Measurements from ENCODE around the gene LYVE1.

Gene LYVE1

DNA sequence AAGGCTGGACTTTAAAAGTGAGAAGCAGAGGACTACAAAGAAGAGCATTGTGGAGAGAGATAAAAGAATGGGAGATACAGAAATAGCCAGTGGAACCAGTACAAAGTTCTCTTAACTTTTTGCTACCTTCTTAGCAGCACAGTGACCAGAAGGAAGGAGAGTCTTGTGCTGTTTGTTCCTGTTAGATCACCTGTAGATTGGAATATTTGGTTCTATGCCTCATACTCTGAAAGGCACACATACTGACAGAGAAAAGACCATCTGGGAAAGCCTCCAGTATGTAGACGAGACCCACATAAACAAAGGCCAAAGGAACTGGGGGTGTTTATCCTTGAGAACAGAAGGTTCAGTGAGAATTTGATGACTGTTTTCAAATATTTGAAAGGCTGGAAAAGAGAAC, 46.2 kb downstream of the LYVE1 start:
- DNase-seq (ENCODE audit: low spot score): no peak

DNA sequence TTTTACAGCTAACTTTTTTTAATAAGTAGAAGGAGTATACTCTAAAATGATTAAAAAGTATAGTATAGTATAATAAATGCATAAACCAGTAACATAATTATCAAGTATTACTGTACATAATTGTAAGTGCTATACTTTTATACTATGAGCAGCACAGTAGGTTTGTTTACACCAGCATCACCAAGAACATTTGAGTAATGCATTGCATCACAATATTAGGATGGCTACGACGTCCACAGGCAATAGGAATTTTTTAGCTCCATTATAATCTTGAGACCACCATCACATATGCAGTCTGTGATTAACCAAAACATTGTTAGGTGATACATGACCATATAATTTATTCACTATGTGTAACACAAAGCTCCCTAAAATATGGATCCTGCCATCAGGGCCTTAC, 47.9 kb downstream of the LYVE1 start:
- no peak for DNase-seq (ENCODE audit: low spot score)

DNA sequence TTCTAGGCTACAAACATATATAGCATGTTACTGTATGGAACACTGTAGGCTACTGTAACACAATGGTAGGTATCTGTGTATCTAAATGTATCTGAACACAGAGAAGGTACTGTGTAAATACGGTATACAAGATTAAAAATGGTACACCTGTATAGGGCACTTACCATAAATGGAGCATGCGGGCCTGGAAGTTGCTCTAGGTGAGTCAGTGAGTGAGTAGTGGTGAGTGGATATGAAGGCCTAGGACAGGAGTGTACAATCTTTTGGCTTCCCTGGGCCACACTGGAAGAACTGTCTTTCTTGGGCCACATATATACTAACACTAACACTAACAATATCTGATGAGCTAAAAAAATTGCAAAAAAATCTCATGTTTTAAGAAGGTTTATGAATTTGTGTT, 48.8 kb downstream of the LYVE1 start:
- no peak for DNase-seq (ENCODE audit: low spot score)

DNA sequence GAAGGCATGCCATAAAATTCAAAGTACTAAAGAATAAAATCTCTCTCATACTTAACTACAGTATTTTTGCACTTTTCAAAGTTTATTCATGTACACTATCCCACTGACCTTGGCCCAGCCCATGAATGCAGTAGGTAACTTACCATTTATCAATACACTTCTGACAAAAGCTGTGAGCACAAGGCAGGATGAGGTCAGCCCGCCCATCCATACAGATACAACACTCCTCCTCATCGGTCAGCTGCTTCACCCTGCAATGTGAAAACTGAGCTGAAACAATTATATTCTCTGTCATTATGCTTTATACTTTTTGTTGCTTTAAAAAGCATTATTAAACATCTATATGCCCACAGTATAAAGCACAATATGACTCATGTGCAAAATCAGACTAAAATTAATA, 49.6 kb downstream of the LYVE1 start:
- DNase-seq (ENCODE audit: low spot score): no peak

DNA sequence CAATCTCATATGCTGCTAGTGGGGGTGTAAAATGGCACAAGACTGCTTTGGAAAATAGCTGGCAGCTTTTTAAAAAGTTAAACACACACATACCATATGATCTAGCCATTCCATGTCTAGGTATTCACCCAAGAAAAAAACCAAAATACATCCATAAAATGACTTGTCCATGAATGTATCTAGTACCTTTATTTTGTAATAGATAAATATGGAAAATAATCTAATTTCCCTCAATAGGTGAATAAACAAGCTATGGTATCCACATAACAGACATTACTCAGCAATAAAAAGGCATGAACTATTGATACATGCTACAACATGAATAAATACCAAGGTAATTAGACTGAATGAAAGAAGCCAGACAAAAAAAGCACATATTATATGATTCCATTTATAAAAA, 50.3 kb downstream of the LYVE1 start:
- no peak for DNase-seq (ENCODE audit: low spot score)

DNA sequence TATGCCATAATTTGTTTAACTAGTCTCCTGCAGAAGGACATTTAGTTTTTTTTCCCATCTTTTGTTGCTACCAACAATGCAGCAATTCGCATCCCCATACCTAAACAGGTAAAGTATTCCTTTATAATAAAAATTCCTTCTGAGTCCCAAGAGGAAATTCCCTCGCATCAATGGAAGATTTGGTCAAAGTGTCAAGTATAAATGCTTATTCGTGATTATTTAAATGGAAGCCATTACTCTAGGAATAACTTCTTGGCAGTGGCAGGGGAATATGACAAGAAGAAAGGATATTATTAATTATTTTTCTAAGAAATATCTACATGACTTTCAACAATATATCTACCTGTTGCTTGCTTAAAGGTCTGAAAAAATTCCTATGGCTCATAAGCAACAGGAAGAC, 53.0 kb downstream of the LYVE1 start:
- DNase-seq (ENCODE audit: low spot score): no peak

DNA sequence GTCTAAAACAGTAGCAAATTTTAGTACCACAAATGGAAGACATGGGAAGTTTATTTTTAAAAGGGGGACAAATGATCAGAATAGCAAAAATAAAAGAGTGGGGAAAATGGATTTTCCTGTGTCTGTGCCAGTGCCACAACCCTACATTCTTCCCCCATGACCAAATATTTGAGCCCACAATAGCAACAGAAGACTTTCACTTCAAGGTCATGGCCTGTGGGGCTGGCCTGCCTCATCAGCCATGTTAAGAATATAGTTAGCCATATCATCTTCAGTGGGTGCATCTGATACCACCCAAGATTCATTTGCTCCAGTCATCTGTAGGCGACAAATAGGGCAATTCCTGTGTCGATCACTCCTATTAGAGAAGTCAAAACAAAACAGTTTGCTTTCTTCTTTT, 53.8 kb downstream of the LYVE1 start:
- no peak for DNase-seq (ENCODE audit: low spot score)

DNA sequence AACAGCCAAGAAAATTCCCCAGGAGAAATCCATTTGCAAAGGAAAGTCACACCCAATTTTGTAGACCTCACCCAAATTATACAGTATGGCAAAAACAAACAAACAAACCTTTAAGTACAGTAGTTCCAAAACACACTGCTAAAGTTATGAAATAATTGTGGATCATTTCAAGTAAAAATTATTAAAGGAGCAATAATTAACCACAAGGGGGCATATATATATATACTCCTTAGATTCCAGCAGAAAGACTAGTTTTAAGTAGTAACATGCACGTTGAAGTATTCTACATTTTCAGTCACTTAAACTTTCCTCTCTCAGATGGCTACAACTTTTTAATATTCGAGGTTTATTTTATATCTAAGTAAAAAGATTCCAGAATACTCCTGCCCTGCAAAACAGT, 54.3 kb downstream of the LYVE1 start:
- DNase-seq (ENCODE audit: low spot score): peak; percentile 24

DNA sequence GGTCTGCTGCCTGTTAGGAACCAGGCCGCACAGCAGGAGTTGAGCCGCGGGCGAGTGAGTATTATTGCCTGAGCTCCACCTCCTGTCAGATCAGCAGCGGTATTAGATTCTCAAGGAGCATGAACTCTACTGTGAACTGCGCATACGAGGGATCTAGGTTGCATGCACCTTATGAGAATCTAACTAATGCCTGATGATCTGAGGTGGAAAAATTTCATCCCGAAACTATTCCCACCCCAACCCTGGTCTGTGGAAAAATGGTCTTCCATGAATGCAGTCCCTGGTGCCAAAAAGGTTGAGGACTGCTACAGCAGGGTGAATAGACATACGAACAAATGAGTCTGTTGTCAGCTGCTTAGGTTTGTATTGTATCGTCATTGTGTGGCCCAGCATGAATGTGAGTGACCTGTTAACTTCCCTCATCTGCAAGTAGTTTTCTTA, 57.3 kb downstream of the LYVE1 start:
- DNase-seq (ENCODE audit: low spot score): no peak

All from kidney capillary endothelial cell (primary cell).